ENCODE results near the gene ZNF644.
"Not testable (repeated sequence)": the region's sequence is repeated elsewhere in the genome, so short reads cannot be mapped to it uniquely, and the experiment has no call there.

The ZNF644 gene

DNA sequence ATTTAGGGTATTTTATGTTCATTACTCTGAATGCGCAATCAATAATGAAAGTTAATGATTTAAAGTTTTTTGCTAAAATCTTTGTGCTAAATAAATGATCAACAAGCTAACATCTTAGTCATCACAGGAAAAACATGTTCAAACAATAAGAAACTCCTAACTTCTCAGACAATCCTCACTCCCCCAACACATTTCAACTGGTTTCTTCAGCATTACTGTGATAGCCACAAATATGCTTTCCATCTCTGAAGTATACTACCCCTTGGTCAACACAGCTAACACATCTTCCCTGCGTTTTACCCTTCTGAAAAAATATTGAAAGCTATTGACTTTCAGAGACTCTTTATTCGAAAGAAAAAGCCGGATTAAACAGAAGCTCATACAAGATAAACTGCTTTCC, 85.8 kb downstream of the ZNF644 start:
- in situ Hi-C loops (cut with MboI; ENCODE audit: low sequenced_read_pairs), result no loop called here

DNA sequence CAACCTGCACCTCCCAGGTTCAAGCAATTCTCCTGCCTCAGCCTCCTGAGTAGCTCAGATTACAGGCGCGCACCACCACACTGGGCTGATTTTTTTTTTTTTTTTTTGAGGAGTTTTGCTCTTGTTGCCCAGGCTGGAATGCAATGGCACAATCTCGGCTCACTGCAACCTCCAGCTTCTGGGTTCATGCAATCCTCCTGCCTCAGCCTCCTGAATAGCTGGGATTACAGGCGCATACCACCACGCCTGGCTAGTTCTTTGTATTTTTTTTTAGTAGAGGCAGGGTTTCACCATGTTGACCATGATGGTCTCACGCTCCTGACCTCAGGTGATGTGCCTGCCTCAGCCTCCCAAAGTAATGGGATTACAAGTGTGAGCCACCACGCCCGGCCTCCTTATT, 93.6 kb downstream of the ZNF644 start:
- in situ Hi-C loops (cut with MboI; ENCODE audit: low sequenced_read_pairs), result not testable (repeated sequence)

DNA sequence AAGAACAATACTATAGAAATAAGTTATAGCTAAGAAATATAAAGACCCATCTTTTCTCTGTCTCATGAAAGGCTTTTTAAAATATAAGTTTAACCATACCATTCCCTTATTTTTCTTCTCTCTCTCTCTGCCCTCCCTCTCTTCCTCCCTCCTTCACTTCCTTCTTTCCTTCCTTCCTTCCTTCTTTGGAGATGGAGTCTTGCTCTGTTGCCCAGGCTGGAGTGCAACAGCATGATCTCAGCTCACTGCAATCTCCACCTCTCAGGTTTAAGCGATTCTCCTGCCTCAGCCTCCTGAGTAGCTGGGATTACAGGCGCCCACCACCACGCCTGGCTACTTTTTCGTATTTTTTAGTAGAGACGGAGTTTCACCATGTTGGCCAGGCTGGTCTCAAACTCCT, 94.2 kb downstream of the ZNF644 start:
- in situ Hi-C loops (cut with MboI; ENCODE audit: low sequenced_read_pairs), result not testable (repeated sequence)

DNA sequence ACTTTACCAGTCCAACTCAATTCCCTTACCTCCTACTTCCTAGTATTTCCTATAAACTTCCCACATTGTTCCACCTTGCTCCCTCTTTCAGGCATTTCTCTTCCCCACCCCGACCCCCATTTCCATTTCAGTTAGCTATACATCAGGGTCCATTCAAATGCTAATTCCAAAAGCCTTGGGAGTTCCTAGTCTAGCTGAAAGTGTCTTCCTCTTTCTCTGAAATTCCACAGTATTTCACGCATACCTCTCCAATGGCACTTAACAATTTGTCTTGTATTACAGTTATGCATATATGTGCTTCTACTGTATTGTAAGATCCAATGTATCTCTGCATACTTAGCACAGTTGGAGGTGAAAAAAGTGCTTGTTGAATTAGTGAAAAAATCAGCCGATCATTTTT, 94.9 kb downstream of the ZNF644 start:
- in situ Hi-C loops (cut with MboI; ENCODE audit: low sequenced_read_pairs), result no loop called here

DNA sequence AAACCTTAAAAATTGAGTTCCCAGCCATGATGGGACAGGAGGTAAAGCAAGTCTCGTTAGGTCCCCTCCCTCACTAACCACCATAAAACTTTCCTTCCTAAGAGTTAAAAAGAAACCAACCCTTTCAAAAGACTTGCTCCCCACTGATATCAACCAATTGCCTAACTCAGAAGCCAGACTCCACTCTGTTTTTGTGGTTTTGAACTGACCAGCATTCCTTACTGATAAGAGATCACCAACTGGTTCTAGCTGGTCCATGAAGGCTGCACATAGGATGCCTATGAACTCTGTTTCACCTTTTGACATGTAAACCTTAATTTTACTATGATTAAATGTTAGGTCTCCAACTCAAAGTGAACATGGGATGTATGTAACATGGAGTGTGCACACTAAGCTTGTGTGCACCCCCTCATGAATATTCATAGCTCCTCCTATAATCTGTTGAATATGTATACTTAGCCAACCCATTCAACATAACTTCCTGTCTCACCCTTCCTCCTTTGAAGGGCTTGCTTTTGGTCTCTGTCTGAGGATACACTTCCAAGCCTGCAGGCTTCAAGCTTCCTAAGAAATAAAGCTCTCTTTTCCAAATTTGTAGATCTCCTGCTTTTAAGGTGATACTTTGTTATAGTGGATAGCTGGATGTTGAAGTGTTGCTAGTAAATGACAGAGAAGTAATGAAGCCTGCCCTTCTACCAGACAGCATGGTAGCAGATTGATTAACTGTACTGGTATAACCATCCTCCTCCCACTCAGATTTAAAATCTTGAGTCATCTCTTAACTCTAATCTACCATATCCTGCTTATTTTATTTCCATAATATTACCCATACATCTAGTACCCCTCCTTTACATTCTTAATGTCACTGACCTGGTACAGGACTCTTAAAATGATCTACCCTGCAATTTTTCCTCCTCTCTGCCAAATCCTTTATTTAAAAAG, 95.6 kb downstream of the ZNF644 start:
- in situ Hi-C loops (cut with MboI; ENCODE audit: low sequenced_read_pairs), result no loop called here

DNA sequence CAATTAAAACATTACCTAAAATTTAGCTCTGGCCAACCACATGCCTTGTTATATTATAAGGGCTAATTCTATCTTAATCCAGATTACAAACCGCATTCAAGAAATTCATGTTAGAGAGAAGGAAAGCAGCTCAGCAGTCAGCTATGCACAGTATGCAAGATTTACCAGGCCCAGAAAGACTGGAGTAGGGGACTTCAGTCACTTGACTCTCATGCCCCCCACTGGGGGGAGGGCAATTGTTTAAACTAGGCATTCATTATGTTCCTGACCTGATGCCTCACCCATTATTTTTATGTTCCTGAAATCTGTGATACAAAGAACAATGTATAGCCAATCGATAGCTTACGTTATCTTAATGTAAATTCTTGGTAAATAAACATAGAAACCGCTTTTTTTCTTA, 96.9 kb downstream of the ZNF644 start:
- in situ Hi-C loops (cut with MboI; ENCODE audit: low sequenced_read_pairs), result no loop called here

DNA sequence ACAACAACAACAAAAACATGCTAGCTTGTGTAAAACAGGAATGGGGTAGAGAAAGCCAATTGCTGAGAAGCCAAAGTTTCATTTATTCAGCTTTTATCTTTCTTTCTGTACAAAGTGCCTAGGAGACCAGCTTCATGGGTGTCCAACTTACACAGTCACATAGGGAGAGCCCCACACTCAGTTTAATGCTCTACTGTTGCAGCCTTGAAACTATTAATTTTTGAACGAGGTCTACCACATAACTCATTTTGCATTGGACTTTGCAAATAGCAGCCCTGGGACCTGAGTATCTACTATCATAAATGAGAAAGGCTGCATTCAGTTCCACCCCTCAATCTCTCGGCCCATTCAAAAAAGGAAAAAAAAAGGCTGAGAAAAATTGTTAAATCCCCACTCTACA, 98.8 kb downstream of the ZNF644 start:
- in situ Hi-C loops (cut with MboI; ENCODE audit: low sequenced_read_pairs), result no loop called here

DNA sequence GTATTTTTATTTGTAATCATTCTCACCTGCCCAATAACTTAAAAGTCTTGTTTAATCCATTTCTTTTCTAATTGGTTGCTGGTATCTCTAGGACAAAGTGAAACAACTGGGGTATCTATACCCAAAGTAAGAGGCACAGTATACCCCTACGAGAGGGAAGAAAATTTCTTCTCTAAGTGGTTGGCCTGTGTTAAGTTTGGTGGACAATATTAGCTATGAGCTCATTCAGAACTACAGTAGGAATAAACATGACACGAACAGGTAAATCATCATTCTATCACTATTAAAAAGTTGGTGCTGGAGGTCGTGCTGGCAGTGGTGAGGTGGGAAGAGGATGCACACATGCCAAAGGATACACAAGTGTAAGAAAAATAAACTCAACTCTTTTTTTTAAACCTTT, 99.6 kb downstream of the ZNF644 start:
- in situ Hi-C loops (cut with MboI; ENCODE audit: low sequenced_read_pairs), result no loop called here

DNA sequence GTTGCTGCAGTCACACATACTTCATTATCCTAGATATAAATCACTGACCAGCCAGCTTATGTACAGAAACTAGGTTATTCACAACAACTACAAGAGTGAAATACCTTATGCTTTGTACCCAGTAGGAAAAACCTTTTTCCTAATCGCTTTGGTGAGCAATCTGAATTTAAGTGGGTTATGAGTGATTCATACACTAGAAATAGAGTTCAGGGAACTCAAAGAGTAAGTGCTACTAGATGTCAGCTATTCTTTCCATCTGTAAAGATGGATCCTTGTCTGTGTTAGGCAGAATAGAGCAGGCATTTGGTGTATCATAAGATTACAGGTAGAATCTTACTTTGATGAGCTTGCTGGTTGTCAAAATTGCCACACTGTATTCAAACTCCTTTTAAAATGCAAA, 101.9 kb downstream of the ZNF644 start:
- in situ Hi-C loops (cut with MboI; ENCODE audit: low sequenced_read_pairs), result no loop called here

DNA sequence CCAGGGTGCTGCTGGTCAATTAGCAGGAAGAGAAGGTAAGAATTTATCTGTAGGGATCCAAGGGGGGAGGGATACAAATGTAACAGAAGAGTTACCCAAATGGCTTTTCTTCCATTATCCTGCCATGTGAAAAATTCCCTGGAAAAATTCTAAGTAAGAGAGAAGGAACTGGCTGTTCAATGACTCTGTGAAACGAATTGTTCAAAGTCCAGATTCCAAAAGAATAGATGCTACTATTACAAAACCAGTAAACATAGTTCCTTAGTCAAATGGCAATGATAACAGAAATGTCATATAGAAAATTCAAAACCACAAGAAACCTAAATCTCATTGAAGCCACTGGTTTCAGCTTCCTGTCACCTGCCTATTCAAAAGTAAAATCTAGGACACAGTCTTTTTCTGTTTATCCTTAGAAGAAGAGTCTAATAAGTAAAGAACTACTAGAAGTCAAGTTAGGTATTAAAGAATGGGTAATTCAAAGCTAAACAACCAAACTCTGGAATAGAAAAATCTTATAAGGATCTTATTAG, 102.6 kb downstream of the ZNF644 start:
- in situ Hi-C loops (cut with MboI; ENCODE audit: low sequenced_read_pairs), result no loop called here

DNA sequence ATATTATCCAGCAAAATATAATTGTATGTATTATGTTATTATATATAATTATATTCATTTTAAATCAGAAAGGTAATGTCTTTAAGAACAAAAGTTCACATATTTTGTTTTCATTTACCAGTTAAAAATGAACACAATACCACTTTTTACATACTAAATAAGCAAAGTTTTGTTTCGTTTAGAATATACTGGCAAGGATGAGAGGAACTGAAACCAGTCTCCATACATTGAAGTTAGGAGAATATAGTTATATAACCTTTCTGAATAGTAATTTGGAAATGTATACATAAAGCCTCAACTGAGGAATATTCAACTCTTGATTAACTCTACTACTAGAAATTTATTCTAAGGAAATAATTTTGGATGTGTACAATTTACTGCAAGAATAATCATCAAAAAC, 110.5 kb downstream of the ZNF644 start:
- in situ Hi-C loops (cut with MboI; ENCODE audit: low sequenced_read_pairs), result no loop called here

DNA sequence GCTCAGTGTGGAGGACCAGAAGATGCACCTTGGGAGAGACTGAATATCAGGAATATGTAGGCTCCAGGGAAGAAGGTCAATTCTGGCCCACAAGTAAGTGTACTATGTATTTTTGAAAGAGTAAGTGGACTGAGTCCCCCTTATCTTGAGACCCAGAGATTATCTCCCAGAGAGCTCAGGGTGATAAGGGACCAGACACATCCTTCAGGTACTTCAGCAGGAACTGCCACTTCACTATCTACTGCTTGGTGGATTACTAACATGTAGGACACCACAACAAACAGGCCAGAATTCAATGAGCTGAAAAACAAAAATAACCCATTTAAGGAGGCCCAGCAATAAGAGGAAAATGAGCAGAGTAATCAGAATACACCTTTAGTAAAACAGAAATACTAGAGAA, 119.2 kb downstream of the ZNF644 start:
- in situ Hi-C loops (cut with MboI; ENCODE audit: low sequenced_read_pairs), result no loop called here

DNA sequence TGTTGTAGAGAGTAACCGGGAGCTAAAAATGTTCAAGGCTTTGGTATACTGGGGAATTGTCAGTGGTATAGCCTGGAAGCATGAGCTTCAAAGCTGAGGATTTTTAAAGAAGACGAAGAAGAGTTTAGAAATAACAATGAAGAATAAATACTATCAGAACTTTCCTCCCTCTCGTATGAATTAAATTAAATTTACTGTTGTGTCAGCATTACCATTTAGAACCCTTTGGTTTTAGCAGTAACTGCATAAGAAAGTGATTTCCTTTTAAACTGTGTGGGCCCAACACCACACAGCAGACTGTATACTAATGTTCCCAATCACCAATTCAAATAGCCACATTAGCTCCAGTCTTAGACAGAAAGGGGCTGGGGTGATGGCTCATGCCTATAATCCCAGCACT, 122.6 kb downstream of the ZNF644 start:
- in situ Hi-C loops (cut with MboI; ENCODE audit: low sequenced_read_pairs), result no loop called here

DNA sequence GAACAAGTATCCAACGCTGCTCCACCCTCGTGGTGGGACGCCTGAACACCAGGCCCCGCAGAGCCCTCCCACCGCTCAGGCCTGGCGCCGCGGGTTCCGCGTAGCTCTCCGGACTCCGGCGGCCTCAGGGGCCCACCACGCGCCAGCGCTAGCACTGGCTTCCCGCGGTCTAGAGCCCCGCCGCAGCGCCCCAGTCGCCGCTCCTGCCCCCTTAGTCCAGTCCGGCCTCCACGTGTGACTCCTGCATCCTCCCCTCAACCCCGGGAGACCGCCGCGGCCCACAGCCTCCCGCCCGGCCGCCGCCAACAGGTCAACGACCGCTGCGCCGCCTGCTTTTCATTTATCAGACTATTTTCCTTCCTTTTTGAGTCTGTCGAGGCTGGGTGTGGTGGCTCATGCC, 128.2 kb downstream of the ZNF644 start:
- in situ Hi-C loops (cut with MboI; ENCODE audit: low sequenced_read_pairs), result not testable (repeated sequence)

DNA sequence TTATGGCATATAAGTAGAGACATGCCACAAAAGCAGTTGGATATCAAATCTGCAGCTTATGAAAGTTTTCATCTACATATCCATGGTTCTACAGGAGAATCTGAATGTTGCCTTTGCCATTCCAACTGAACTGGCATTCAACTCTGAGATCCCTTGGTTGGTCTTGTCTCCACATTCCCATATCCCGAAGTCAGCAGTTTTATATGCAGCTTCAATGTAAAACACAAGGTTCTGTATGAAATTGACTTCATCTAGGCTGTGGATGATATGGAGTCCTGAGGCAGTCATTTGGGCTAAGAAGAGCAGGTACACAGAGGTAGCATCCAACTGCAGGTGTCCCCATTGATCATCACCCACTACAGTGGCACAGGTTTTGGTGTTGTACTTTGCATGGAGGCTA, 129.0 kb downstream of the ZNF644 start:
- in situ Hi-C loops (cut with MboI; ENCODE audit: low sequenced_read_pairs), result not testable (repeated sequence)

DNA sequence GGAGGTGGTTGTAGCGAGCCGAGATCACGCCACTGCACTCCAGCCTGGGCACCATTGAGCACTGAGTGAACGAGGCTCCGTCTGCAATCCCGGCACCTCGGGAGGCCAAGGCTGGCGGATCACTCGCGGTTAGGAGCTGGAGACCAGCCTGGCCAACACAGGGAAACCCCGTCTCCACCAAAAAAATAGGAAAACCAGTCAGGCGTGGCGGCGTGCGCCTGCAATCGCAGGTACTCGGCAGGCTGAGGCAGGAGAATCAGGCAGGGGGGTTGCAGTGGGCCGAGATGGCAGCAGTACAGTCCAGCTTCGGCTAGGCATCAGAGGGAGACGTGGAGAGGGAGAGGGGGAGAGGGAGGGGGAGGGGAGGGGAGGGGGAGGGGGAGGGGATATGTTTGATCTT, 129.6 kb downstream of the ZNF644 start:
- in situ Hi-C loops (cut with MboI; ENCODE audit: low sequenced_read_pairs), result not testable (repeated sequence)

DNA sequence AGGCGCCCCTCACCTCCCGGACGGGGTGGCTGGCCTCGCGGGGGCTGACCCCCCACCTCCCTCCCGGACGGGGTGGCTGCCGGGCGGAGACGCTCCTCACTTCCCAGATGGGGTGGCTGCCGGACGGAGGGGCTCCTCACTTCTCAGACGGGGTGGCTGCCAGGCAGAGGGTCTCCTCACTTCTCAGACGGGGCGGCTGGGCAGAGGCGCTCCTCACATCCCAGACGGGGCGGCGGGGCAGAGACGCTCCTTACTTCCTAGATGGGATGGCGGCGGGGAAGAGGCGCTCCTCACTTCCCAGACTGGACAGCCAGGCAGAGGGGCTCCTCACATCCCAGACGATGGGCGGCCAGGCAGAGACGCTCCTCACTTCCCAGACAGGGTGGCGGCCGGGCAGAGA, 130.1 kb downstream of the ZNF644 start:
- in situ Hi-C loops (cut with MboI; ENCODE audit: low sequenced_read_pairs), result not testable (repeated sequence)

DNA sequence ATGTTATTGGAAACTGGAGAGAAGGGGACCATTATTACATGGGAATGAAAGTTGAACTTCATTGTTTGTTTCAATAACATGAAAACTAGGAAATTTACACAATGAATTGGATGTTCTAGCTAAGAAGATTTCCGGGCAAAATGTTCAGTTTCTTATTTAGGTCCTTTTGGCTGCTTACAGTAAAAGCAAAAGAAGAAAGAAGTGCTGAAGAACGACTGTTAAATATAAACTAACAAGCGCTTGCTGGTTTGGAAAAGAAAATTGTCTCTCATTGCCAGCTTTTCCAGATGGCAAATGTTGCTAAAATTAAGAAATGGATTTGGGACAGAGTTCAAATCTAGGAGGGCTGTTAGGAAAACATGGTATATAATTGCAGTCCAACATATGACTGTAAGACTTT, 139.6 kb downstream of the ZNF644 start:
- in situ Hi-C loops (cut with MboI; ENCODE audit: low sequenced_read_pairs), result no loop called here

DNA sequence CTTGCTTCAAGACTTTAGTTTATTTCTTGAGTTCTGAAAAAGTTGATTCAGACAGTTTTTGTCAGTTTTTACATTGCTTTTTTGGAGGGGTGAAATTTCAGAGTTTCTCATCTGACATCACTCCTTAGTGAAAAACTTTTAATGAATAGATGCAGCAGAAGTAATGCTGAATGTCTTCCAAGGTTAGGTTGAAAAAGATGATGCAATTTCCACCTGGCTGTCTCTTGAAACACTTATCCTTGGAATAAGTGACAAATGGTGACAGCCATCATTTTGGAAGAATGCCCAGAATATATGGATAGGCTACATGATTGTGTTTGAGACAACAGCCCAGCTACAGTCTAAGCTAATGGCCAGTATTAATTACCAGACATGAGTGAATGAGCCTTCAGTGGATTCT, 140.8 kb downstream of the ZNF644 start:
- in situ Hi-C loops (cut with MboI; ENCODE audit: low sequenced_read_pairs), result no loop called here

DNA sequence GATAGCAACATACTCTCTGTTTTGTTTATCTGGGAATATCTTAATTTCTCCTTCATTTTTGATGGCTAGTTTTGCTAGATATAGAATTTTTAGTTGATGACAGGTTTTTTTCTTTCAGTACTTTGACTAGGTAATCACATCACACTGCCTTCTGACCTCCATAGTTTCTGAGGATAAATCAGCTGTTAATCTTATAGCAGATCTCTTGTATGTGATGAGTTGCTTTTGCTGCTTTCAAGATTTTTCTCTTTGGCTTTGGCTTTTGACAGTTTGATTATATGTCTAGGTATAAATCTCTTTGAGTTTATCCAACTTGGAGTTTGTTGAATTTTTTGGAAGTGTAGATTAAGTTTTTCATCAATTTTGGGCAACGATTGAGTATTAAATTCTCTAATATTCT, 142.6 kb downstream of the ZNF644 start:
- in situ Hi-C loops (cut with MboI; ENCODE audit: low sequenced_read_pairs), result no loop called here

DNA sequence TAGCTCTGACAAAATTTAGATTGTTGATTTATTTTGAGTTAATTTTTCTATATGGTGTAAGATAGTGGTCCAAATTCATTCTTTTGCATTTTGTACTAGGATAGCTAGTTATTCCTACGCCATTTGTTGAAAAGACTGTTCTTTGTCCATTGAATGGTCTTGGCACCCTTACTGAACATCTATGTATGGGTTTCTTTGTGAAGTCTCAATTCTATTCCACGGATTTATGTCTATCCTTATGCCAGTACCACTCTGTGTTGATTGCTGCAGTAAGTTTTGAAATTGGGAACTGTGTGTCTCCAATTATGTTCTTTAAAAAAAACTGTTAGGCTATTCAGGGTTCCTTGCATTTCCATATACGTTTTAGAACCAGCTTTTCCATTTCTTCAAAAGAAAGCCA, 145.7 kb downstream of the ZNF644 start:
- in situ Hi-C loops (cut with MboI; ENCODE audit: low sequenced_read_pairs), result no loop called here

All from HL-60/S4 (cell line).